Measurements from ENCODE around the gene PLB1.

The PLB1 gene

GRCh38 chr2:28627722-28628480, 132.0 kb downstream of the PLB1 start:
- H3K4me3 ChIP-seq (ENCODE audit: low read length) = no peak overlapping the region
- DNase-seq (ENCODE audit: low read depth) = no peak
- no peak for TF ChIP-seq CTCF (conservative IDR thresholded peaks at IDR 0.05; ENCODE audit: low read depth, low read length)

GRCh38 chr2:28628506-28628905, 132.6 kb downstream of the PLB1 start:
- H3K4me3 ChIP-seq (ENCODE audit: low read length) = no peak overlapping the region
- no peak for TF ChIP-seq CTCF (conservative IDR thresholded peaks at IDR 0.05; ENCODE audit: low read depth, low read length)
- DNase-seq (ENCODE audit: low read depth) = no peak

GRCh38 chr2:28628987-28629386, 133.1 kb downstream of the PLB1 start:
- no peak for TF ChIP-seq CTCF (conservative IDR thresholded peaks at IDR 0.05; ENCODE audit: low read depth, low read length)
- H3K4me3 ChIP-seq (ENCODE audit: low read length) = no peak overlapping the region
- DNase-seq (ENCODE audit: low read depth) = no peak

GRCh38 chr2:28629910-28630309, 134.1 kb downstream of the PLB1 start:
- TF ChIP-seq CTCF (conservative IDR thresholded peaks at IDR 0.05; ENCODE audit: low read depth, low read length) = no peak
- DNase-seq (ENCODE audit: low read depth) = no peak
- H3K4me3 ChIP-seq (ENCODE audit: low read length) = no peak overlapping the region

- no peak for DNase-seq (ENCODE audit: low read depth)
- no peak for TF ChIP-seq CTCF (conservative IDR thresholded peaks at IDR 0.05; ENCODE audit: low read depth, low read length)
- H3K4me3 ChIP-seq (ENCODE audit: low read length) = no peak overlapping the region
Observed at GRCh38 chr2:28630341-28630740, 134.5 kb downstream of the PLB1 start.

GRCh38 chr2:28631514-28632206, 135.8 kb downstream of the PLB1 start:
- DNase-seq (ENCODE audit: low read depth) = no peak
- no peak overlapping the region for H3K4me3 ChIP-seq (ENCODE audit: low read length)
- no peak for TF ChIP-seq CTCF (conservative IDR thresholded peaks at IDR 0.05; ENCODE audit: low read depth, low read length)

GRCh38 chr2:28632791-28633190, 136.9 kb downstream of the PLB1 start:
- no peak for DNase-seq (ENCODE audit: low read depth)
- no peak overlapping the region for H3K4me3 ChIP-seq (ENCODE audit: low read length)
- TF ChIP-seq CTCF (conservative IDR thresholded peaks at IDR 0.05; ENCODE audit: low read depth, low read length) = no peak

Measured in retinal pigment epithelial cell (primary cell).